CD4-positive, alpha-beta memory T cell (primary cell): ENCODE data around the gene CCDC178. TPM values are rescaled to one million over a fixed set of nuclear protein-coding genes. Genes with fewer than 3 reads are reported as not detected.

ENCODE experiments used
- CTCF ChIA-PET: fragments of 350-600 bp; sonication (Branson Sonifier 250); formaldehyde crosslinking; loops from one replicate; lab custom pipeline; 2021; ENCODE audit warnings: inconsistent platforms; ENCODE audit not compliant: partially characterized antibody; lab: Charles Lee
- POLR2A ChIA-PET: fragments of 350-600 bp; sonication (Branson Sonifier 250); formaldehyde crosslinking; loops from one replicate; lab custom pipeline; 2021; ENCODE audit not compliant: partially characterized antibody; lab: Charles Lee
- DNase-seq, 5 donors: peaks; one replicate each; pipeline versions ENCODE4 v3.0.0 to v3.0.0-alpha.2; 2020 to 2022; ENCODE audit warnings: mixed read lengths in 1 of 5
- H3K27ac ChIP-seq: one replicate; pipeline ENCODE4 v1.7.0; 2013; ENCODE audit warnings: low read depth, low read length
- H3K27me3 ChIP-seq: 2 replicates; pipeline ENCODE4 v1.7.0; 2013; ENCODE audit warnings: mild to moderate bottlenecking, low read length, moderate library complexity; ENCODE audit not compliant: insufficient read depth
- H3K36me3 ChIP-seq: 2 replicates; pipeline ENCODE4 v1.7.0; 2013; ENCODE audit warnings: mild to moderate bottlenecking, low read length, moderate library complexity; ENCODE audit not compliant: insufficient read depth
- H3K4me1 ChIP-seq: 2 replicates; pipeline ENCODE4 v1.7.0; 2013; ENCODE audit warnings: mild to moderate bottlenecking, low read length, moderate library complexity; ENCODE audit not compliant: insufficient read depth
- H3K4me3 ChIP-seq, 2 donors: one replicate each; pipeline ENCODE4 v1.7.0; 2013; ENCODE audit warnings: low read length in 2 of 2, mild to moderate bottlenecking in 1 of 2
- H3K9me3 ChIP-seq, 2 donors: one replicate each; pipeline ENCODE4 v1.7.0; 2013; ENCODE audit warnings: low read length in 2 of 2, control low read depth in 1 of 2; ENCODE audit not compliant: control insufficient read depth in 1 of 2
- H3K27ac Mint-ChIP-seq, 7 donors: one replicate each; pipeline ENCODE4 v1.8.0; 2020 to 2021; ENCODE audit warnings: mixed read lengths in 7 of 7, mild to moderate bottlenecking in 6 of 7, inconsistent platforms in 3 of 7, moderate library complexity in 3 of 7
- H3K27me3 Mint-ChIP-seq, 2 donors: one replicate each; pipeline ENCODE4 v1.8.0; 2020 to 2021; ENCODE audit warnings: mixed read lengths in 2 of 2
- H3K36me3 Mint-ChIP-seq, 2 donors: one replicate each; pipeline ENCODE4 v1.8.0; 2020 to 2021; ENCODE audit warnings: mixed read lengths in 2 of 2, inconsistent platforms in 1 of 2, mild to moderate bottlenecking in 1 of 2
- H3K4me1 Mint-ChIP-seq, 4 donors: one replicate each; pipeline ENCODE4 v1.8.0; 2020 to 2021; ENCODE audit warnings: mixed read lengths in 4 of 4, mild to moderate bottlenecking in 1 of 4
- H3K4me3 Mint-ChIP-seq, 8 donors: one replicate each; pipeline ENCODE4 v1.8.0; 2020 to 2021; ENCODE audit warnings: mixed read lengths in 8 of 8, mild to moderate bottlenecking in 7 of 8, moderate library complexity in 6 of 8, inconsistent platforms in 3 of 8
- H3K9me3 Mint-ChIP-seq, 8 donors: one replicate each; pipeline ENCODE4 v1.8.0; 2020 to 2021; ENCODE audit warnings: mixed read lengths in 8 of 8, mild to moderate bottlenecking in 5 of 8, inconsistent platforms in 3 of 8, moderate library complexity in 1 of 8
- intact Hi-C: fragments of 100-400 bp; cut with micrococcal nuclease; formaldehyde crosslinking; loops from one replicate; pipeline ENCODE4 v1.15.1; 2023
- polyA plus RNA-seq, 2 donors: library from polyadenylated mRNA; unstranded; fragments of 300-500 nt; fragmentation: Illumina TruSeq; gene quantifications; one replicate each; pipeline ENCODE4 v1.2.3, GENCODE V29; 2021
- total RNA-seq, 2 experiments: library from RNA; stranded (reverse); gene quantifications; one replicate each; pipeline ENCODE4 v1.2.3, GENCODE V29; 2021

Gene CCDC178
- total and polyA plus RNA-seq, 4 experiments from 2014 or later, result not detected

DNA sequence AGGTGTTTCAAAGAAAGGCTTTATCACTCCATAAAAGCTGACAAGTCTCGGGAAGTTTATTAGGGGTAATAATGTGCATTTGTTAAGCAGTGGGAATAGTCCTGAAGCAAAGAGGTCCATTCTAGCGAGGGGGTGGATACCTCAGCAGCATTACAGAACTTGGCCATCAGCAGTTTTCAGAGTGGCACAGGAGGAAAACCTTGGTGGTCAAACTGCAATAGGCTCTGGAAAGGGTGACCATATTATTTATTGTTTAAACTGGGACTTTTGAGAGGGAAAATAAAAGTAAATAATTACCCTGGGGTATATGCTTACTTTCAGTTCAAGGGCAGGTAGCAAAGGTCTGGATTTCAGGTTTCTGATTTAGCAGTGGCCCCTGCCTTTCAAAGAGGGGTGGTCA is 552.2 kb downstream of the CCDC178 start:
- Mint-ChIP-seq H3K27ac (no peak overlapping the region), H3K9me3 (peaks cover 0 to 6% (median 2%) of the 10 kb centered on the region in 8 donors), H3K4me3 (no peak overlapping the region), H3K4me1 (no peaks in the 10 kb centered on the region), H3K27me3 (no peaks in the 10 kb centered on the region), H3K36me3 (no peaks in the 10 kb centered on the region)
- no peaks in the 10 kb centered on the region for H3K9me3 ChIP-seq
- H3K4me3 ChIP-seq, result no peak overlapping the region
- ChIA-PET CTCF (no interaction called here), POLR2A (no interaction called here)
- H3K36me3 ChIP-seq, result no peaks in the 10 kb centered on the region
- DNase-seq, result no peak
- H3K27me3 ChIP-seq, result no peaks in the 10 kb centered on the region
- intact Hi-C loops, result no loop called here
- no peak overlapping the region for H3K27ac ChIP-seq
- no peaks in the 10 kb centered on the region for H3K4me1 ChIP-seq

Other genes starting within 250 kb of the CCDC178 start
- not detected for gene ASXL3, start 137.5 kb upstream of the CCDC178 start, total RNA-seq
- gene ASXL3, start 137.5 kb upstream of the CCDC178 start, polyA plus RNA-seq, result not detected